Activated CD4-positive, alpha-beta memory T cell treated with anti-CD3 and anti-CD28 coated beads for 36 hours (primary cell): ENCODE results near the gene ZC3HAV1L. TPM values are rescaled to one million over a fixed set of nuclear protein-coding genes. Genes with fewer than 3 reads are reported as not detected.
"Not testable (repeated sequence)": the region's sequence is repeated elsewhere in the genome, so short reads cannot be mapped to it uniquely, and the experiment has no call there.

Experiments
- CTCF ChIA-PET: fragments of 350-600 bp; sonication (Branson Sonifier 250); formaldehyde crosslinking; loops from one replicate; lab custom pipeline; 2021; ENCODE audit warnings: antibody characterized with exemption, inconsistent platforms; lab: Charles Lee
- POLR2A ChIA-PET: fragments of 350-600 bp; sonication (Branson Sonifier 250); formaldehyde crosslinking; loops from one replicate; lab custom pipeline; 2021; ENCODE audit warnings: antibody characterized with exemption; lab: Charles Lee
- DNase-seq: peaks from one replicate; pipeline ENCODE4 v3.0.0-alpha.2; 2020
- H3K27ac Mint-ChIP-seq: one replicate; pipeline ENCODE4 v1.8.0; 2021; ENCODE audit warnings: mixed read lengths
- H3K27me3 Mint-ChIP-seq: one replicate; pipeline ENCODE4 v1.8.0; 2021; ENCODE audit warnings: mixed read lengths
- H3K36me3 Mint-ChIP-seq: one replicate; pipeline ENCODE4 v1.8.0; 2021; ENCODE audit warnings: mixed read lengths
- H3K4me1 Mint-ChIP-seq: one replicate; pipeline ENCODE4 v1.8.0; 2021; ENCODE audit warnings: low read depth, mixed read lengths
- H3K4me3 Mint-ChIP-seq: one replicate; pipeline ENCODE4 v1.8.0; 2021; ENCODE audit warnings: mild to moderate bottlenecking, mixed read lengths
- H3K9me3 Mint-ChIP-seq: one replicate; pipeline ENCODE4 v1.8.0; 2021; ENCODE audit warnings: mixed read lengths
- intact Hi-C: fragments of 100-400 bp; cut with micrococcal nuclease; formaldehyde crosslinking; loops from one replicate; pipeline ENCODE4 v1.15.1; 2023
- total RNA-seq, 2 experiments: library from RNA; stranded (reverse); gene quantifications; one replicate each; pipeline ENCODE4 v1.2.3, GENCODE V29; 2021

ZC3HAV1L gene
- 10 to 100 TPM; 11.8 to 14.7 TPM for total RNA-seq

- no peaks in the 10 kb centered on the region for H3K9me3 Mint-ChIP-seq
- peaks cover 21% of the 10 kb centered on the region for H3K4me1 Mint-ChIP-seq
- peaks cover 9% of the 10 kb centered on the region for H3K36me3 Mint-ChIP-seq
- ChIA-PET POLR2A (interaction anchor here (1.5 to 1.6 kb wide), 2 partner anchors 8 to 38 kb away, joined by 3 to 4 read pairs; no protein-coding TSS in a partner anchor), CTCF (interaction anchor here (1.0 to 4.5 kb wide), 5 partner anchors 12 to 149 kb away, joined by 3 to 20 read pairs (median 5); no protein-coding TSS in a partner anchor)
- peak; percentile 72 for DNase-seq
- H3K27me3 Mint-ChIP-seq, result no peaks in the 10 kb centered on the region
- H3K4me3 Mint-ChIP-seq, result peak within 1 kb of the TSS; percentile 81
- intact Hi-C loops, result loop anchor here (1.0 to 2.0 kb wide), 2 partner anchors 9 to 283 kb away; no protein-coding TSS in a partner anchor
- H3K27ac Mint-ChIP-seq, result peak within 1 kb of the TSS; percentile 70
Observed at GRCh38 chr7:139035586-139036353, at the start of gene ZC3HAV1L. TSS of gene ZC3HAV1L (minus strand) at chr7:139036042. CDS start at chr7:139036017, 25 bp downstream.

GRCh38 chr7:139084709-139085108, 48.9 kb upstream of the ZC3HAV1L start:
- Mint-ChIP-seq H3K27me3 (no peaks in the 10 kb centered on the region), H3K36me3 (peaks cover 91% of the 10 kb centered on the region), H3K4me3 (no peak overlapping the region), H3K9me3 (peaks cover 18% of the 10 kb centered on the region), H3K4me1 (peaks cover 86% of the 10 kb centered on the region), H3K27ac (peak overlapping the region; percentile 79)
- ChIA-PET CTCF (interaction anchor here (0.9 to 5.2 kb wide), 3 partner anchors 9 to 42 kb away, joined by 3 to 38 read pairs (median 4); no protein-coding TSS in a partner anchor), POLR2A (interaction anchor here (0.7 to 1.3 kb wide), 4 partner anchors 9 to 49 kb away, joined by 3 to 4 read pairs (median 4); a partner anchor contains a TSS)
- no peak for DNase-seq
- intact Hi-C loops, result loop anchor here (1.0 kb wide), 2 partner anchors 11 to 16 kb away; no protein-coding TSS in a partner anchor

- H3K4me1 Mint-ChIP-seq, result peaks cover 77% of the 10 kb centered on the region
- no peak for DNase-seq
- H3K4me3 Mint-ChIP-seq, result no peak overlapping the region
- intact Hi-C loops, result no loop called here
- ChIA-PET POLR2A (interaction anchor here (0.7 to 1.6 kb wide), 2 partner anchors 11 to 25 kb away, joined by 3 read pairs; no protein-coding TSS in a partner anchor), CTCF (no interaction called here)
- H3K36me3 Mint-ChIP-seq, result peaks cover 90% of the 10 kb centered on the region
- peak overlapping the region; percentile 81 for H3K27ac Mint-ChIP-seq
- no peaks in the 10 kb centered on the region for H3K27me3 Mint-ChIP-seq
- peaks cover 3% of the 10 kb centered on the region for H3K9me3 Mint-ChIP-seq
Observed at GRCh38 chr7:139081584-139081983, 45.7 kb upstream of the ZC3HAV1L start.

- Mint-ChIP-seq H3K36me3 (peaks cover 89% of the 10 kb centered on the region), H3K27ac (peak overlapping the region; percentile 81), H3K9me3 (no peaks in the 10 kb centered on the region), H3K4me1 (peaks cover 71% of the 10 kb centered on the region), H3K27me3 (no peaks in the 10 kb centered on the region), H3K4me3 (peak overlapping the region; percentile 33)
- intact Hi-C loops, result no loop called here
- peak; percentile 14 for DNase-seq
- ChIA-PET CTCF (interaction anchor here (0.6 to 1.7 kb wide), 2 partner anchors 24 to 64 kb away, joined by 4 read pairs; no protein-coding TSS in a partner anchor), POLR2A (interaction anchor here (0.7 to 1.6 kb wide), 2 partner anchors 11 to 24 kb away, joined by 3 read pairs; no protein-coding TSS in a partner anchor)
Observed at GRCh38 chr7:139080905-139081304, 45.1 kb upstream of the ZC3HAV1L start.

GRCh38 chr7:139079861-139080260, 44.0 kb upstream of the ZC3HAV1L start:
- peak; percentile 8 for DNase-seq
- intact Hi-C loops, result no loop called here
- H3K36me3 Mint-ChIP-seq, result peaks cover 84% of the 10 kb centered on the region
- H3K27ac Mint-ChIP-seq, result peak overlapping the region; percentile 81
- H3K4me3 Mint-ChIP-seq, result no peak overlapping the region
- no peaks in the 10 kb centered on the region for H3K27me3 Mint-ChIP-seq
- H3K4me1 Mint-ChIP-seq, result peaks cover 66% of the 10 kb centered on the region
- H3K9me3 Mint-ChIP-seq, result no peaks in the 10 kb centered on the region
- POLR2A ChIA-PET, result interaction anchor here (0.6 kb wide), 1 partner anchor 413 kb away, joined by 3 read pairs; no protein-coding TSS in a partner anchor
- CTCF ChIA-PET, result interaction anchor here (0.8 to 1.7 kb wide), 3 partner anchors 14 to 63 kb away, joined by 4 to 7 read pairs (median 4); no protein-coding TSS in a partner anchor

- Mint-ChIP-seq H3K9me3 (no peaks in the 10 kb centered on the region), H3K4me1 (peaks cover 63% of the 10 kb centered on the region), H3K27ac (peak overlapping the region; percentile 81), H3K36me3 (peaks cover 78% of the 10 kb centered on the region), H3K4me3 (peak overlapping the region; percentile 2), H3K27me3 (no peaks in the 10 kb centered on the region)
- DNase-seq, result peak; percentile 11
- POLR2A ChIA-PET, result interaction anchor here (0.6 to 2.0 kb wide), 2 partner anchors 9 to 65 kb away, joined by 3 to 7 read pairs; no protein-coding TSS in a partner anchor
- CTCF ChIA-PET, result no interaction called here
- intact Hi-C loops, result no loop called here
Observed at GRCh38 chr7:139078911-139079310, 43.1 kb upstream of the ZC3HAV1L start.

- Mint-ChIP-seq H3K4me3 (no peak overlapping the region), H3K27me3 (no peaks in the 10 kb centered on the region), H3K36me3 (peaks cover 77% of the 10 kb centered on the region), H3K27ac (peak overlapping the region; percentile 81), H3K9me3 (no peaks in the 10 kb centered on the region), H3K4me1 (peaks cover 63% of the 10 kb centered on the region)
- DNase-seq, result no peak
- intact Hi-C loops, result no loop called here
- POLR2A ChIA-PET, result interaction anchor here (0.6 to 2.0 kb wide), 2 partner anchors 9 to 65 kb away, joined by 3 to 7 read pairs; no protein-coding TSS in a partner anchor
- CTCF ChIA-PET, result no interaction called here
Observed at GRCh38 chr7:139078399-139078798, 42.6 kb upstream of the ZC3HAV1L start.

- intact Hi-C loops, result not testable (repeated sequence)
- H3K27ac Mint-ChIP-seq, result peak overlapping the region; percentile 81
Observed at GRCh38 chr7:139077706-139078105, 41.9 kb upstream of the ZC3HAV1L start.

GRCh38 chr7:139075871-139076686, 40.2 kb upstream of the ZC3HAV1L start:
- peaks cover 79% of the 10 kb centered on the region for H3K36me3 Mint-ChIP-seq
- peak overlapping the region; percentile 56 for H3K27ac Mint-ChIP-seq
- ChIA-PET POLR2A (interaction anchor here (1.6 to 1.7 kb wide), 2 partner anchors 22 to 29 kb away, joined by 3 to 4 read pairs; no protein-coding TSS in a partner anchor), CTCF (interaction anchor here (1.2 to 3.6 kb wide), 17 partner anchors 9 to 193 kb away, joined by 4 to 69 read pairs (median 12); no protein-coding TSS in a partner anchor)
- H3K9me3 Mint-ChIP-seq, result no peaks in the 10 kb centered on the region
- no peak overlapping the region for H3K4me3 Mint-ChIP-seq
- peaks cover 60% of the 10 kb centered on the region for H3K4me1 Mint-ChIP-seq
- intact Hi-C loops, result loop anchor here (1.0 to 2.0 kb wide), 4 partner anchors 7 to 189 kb away; no protein-coding TSS in a partner anchor
- peak; percentile 8 for DNase-seq
- H3K27me3 Mint-ChIP-seq, result no peaks in the 10 kb centered on the region

More at GRCh38 chr7:139077706-139078105, 41.9 kb upstream of the ZC3HAV1L start:
- peaks cover 59% of the 10 kb centered on the region for H3K4me1 Mint-ChIP-seq
- peaks cover 76% of the 10 kb centered on the region for H3K36me3 Mint-ChIP-seq
- not testable (repeated sequence) for H3K27me3 Mint-ChIP-seq, H3K4me3 Mint-ChIP-seq, H3K9me3 Mint-ChIP-seq
- DNase-seq, result peak; percentile 7
- CTCF ChIA-PET, result interaction anchor here (1.3 to 3.6 kb wide), 2 partner anchors 16 to 61 kb away, joined by 4 to 69 read pairs; no protein-coding TSS in a partner anchor
- POLR2A ChIA-PET, result interaction anchor here (0.6 to 2.0 kb wide), 2 partner anchors 8 to 276 kb away, joined by 3 to 7 read pairs; no protein-coding TSS in a partner anchor

- H3K4me3 Mint-ChIP-seq, result no peak overlapping the region
- no peaks in the 10 kb centered on the region for H3K9me3 Mint-ChIP-seq
- peaks cover 72% of the 10 kb centered on the region for H3K36me3 Mint-ChIP-seq
- DNase-seq, result peak; percentile 73
- ChIA-PET POLR2A (interaction anchor here (1.4 to 1.7 kb wide), 3 partner anchors 10 to 30 kb away, joined by 3 to 4 read pairs (median 3); no protein-coding TSS in a partner anchor), CTCF (interaction anchor here (0.8 to 3.6 kb wide), 37 partner anchors 8 to 199 kb away, joined by 3 to 69 read pairs (median 5); a partner anchor contains a TSS)
- intact Hi-C loops, result loop anchor here (1.0 to 2.0 kb wide), 4 partner anchors 8 to 188 kb away; no protein-coding TSS in a partner anchor
- peak overlapping the region; percentile 75 for H3K27ac Mint-ChIP-seq
- peaks cover 52% of the 10 kb centered on the region for H3K4me1 Mint-ChIP-seq
- H3K27me3 Mint-ChIP-seq, result no peaks in the 10 kb centered on the region
Observed at GRCh38 chr7:139075031-139075652, 39.3 kb upstream of the ZC3HAV1L start.
